ENCODE data around the gene ZNF148. TPM values are rescaled to one million over a fixed set of nuclear protein-coding genes. Genes with fewer than 3 reads are reported as not detected.

ZNF148 gene
- total RNA-seq, 1 donor = 25.9 TPM

- Histone ChIP-seq H3K27me3 (ENCODE audit: insufficient read depth, low read length) (no peaks in the 10 kb centered on the region), H3K4me3 (ENCODE audit: low read length) (no peak overlapping the region), H3K9me3 (ENCODE audit: low read depth, low read length) (no peaks in the 10 kb centered on the region), H3K4me1 (ENCODE audit: insufficient read depth, low read length) (no peaks in the 10 kb centered on the region)
Measured at GRCh38 chr3:125300416-125300815, 74.7 kb downstream of the ZNF148 start.

DNA sequence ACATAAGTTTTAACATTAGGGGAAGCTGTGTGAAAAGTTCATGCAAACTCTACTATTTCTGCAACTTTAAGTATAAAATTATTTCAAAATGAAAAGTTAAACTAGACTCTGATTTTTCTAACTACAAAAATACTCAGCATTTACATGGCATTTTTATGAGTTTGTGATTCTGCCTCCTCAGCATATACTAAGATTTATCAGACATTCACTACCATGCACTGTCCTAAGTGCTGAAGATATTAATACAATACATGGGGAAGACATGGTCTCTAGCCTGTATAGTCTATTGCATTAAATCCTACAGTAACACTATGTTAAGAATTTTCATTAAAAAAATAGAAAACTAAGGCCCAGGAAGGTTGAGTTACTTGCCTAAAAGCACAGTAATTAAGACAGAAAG lies 80.7 kb downstream of the ZNF148 start:
- peaks cover 3% of the 10 kb centered on the region for H3K4me1 ChIP-seq (ENCODE audit: insufficient read depth, low read length)
- H3K4me3 ChIP-seq (ENCODE audit: low read length) = no peak overlapping the region
- H3K9me3 ChIP-seq (ENCODE audit: low read depth, low read length) = no peaks in the 10 kb centered on the region
- H3K27me3 ChIP-seq (ENCODE audit: insufficient read depth, low read length) = no peaks in the 10 kb centered on the region

DNA sequence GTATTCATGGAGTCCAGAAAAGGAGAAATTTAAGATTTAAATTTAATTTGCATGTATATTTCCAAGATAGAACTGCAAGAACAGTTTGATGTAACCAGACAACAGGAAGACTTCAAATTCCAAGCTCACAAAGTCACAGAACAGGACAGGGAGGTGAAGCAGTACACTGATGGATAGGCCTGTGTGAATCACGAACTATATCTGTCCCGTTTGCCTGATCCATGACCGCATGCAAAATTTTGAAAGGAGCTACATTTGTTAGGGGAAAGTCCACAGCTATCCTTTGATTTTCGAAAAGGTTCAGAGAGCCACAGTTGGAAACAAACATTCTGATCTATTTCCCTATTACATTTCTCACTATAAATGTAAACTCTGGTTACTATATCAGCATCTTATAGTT lies 83.1 kb downstream of the ZNF148 start:
- H3K4me1 ChIP-seq (ENCODE audit: insufficient read depth, low read length) = peaks cover 3% of the 10 kb centered on the region
- H3K27me3 ChIP-seq (ENCODE audit: insufficient read depth, low read length) = no peaks in the 10 kb centered on the region
- H3K4me3 ChIP-seq (ENCODE audit: low read length) = no peak overlapping the region
- no peaks in the 10 kb centered on the region for H3K9me3 ChIP-seq (ENCODE audit: low read depth, low read length)

DNA sequence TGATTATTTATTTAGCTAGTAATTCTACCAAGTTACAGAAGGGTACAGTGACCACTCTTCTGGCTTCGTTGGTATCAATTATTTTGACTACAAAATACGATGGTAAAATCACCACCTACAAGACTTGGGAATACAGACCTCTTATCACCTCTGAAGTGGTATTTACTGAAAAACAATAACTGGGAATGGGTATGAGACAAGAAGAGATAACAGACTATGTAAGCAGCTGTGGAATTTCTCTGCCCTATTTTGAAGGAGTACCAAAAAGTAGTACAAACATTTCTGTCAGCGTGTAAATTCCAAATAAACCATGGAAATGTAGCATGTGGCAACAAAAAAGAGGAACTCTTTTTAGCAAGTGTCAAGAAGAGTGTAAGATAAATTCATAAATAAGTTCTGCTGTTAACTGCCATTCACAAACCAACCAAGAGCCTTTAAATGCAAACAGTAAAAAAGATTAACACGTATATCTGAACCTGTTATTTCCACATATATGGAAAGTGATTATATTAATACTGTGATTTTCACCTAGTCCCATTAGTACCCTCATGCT lies 85.6 kb downstream of the ZNF148 start:
- H3K4me3 ChIP-seq (ENCODE audit: low read length) = no peak overlapping the region
- peaks cover 3% of the 10 kb centered on the region for H3K4me1 ChIP-seq (ENCODE audit: insufficient read depth, low read length)
- no peaks in the 10 kb centered on the region for H3K27me3 ChIP-seq (ENCODE audit: insufficient read depth, low read length)
- no peaks in the 10 kb centered on the region for H3K9me3 ChIP-seq (ENCODE audit: low read depth, low read length)

DNA sequence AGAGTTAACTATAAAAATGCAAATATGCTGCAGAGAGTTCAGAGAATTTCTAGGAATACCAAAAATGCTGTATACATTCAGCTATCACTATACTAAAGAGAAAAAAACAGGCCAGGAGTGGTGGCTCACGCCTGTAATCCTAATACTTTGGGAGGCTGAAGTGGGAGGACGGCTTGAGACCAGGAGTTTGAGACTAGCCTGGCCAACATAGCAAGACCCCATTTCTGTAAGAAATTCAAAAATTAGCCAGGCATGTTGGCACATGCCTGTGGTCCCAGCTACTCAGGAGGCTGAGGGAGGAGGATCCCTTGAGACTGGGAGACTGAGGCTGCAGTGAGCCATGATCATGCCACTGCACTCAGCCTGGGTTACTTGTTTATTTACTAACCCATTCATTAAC lies 87.9 kb downstream of the ZNF148 start:
- Histone ChIP-seq H3K4me3 (ENCODE audit: low read length) (no peak overlapping the region), H3K27me3 (ENCODE audit: insufficient read depth, low read length) (no peaks in the 10 kb centered on the region), H3K4me1 (ENCODE audit: insufficient read depth, low read length) (peaks cover 3% of the 10 kb centered on the region), H3K9me3 (ENCODE audit: low read depth, low read length) (no peaks in the 10 kb centered on the region)

DNA sequence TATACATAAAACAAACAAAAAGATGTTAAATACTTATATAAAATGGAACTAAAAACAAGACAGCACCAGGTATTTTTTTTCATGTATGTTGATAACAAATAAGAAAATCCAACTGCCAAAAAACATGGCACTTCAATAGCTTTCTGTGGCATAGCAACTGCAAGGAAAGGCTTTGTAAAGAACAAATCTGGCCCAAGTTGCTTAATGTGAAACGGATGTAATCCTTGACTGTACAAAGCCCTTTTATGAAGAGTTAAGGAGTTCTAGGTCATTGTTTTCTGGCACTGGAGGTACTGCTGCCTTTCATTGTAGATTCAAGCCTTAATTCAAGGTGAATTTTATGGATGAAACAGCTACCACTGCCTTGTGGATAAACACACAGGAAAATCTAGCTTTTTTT lies 93.7 kb downstream of the ZNF148 start:
- Histone ChIP-seq H3K27me3 (ENCODE audit: insufficient read depth, low read length) (no peaks in the 10 kb centered on the region), H3K4me1 (ENCODE audit: insufficient read depth, low read length) (no peaks in the 10 kb centered on the region), H3K4me3 (ENCODE audit: low read length) (no peak overlapping the region), H3K9me3 (ENCODE audit: low read depth, low read length) (no peaks in the 10 kb centered on the region)

- Histone ChIP-seq H3K4me3 (ENCODE audit: low read length) (no peak overlapping the region), H3K27me3 (ENCODE audit: insufficient read depth, low read length) (no peaks in the 10 kb centered on the region), H3K9me3 (ENCODE audit: low read depth, low read length) (no peaks in the 10 kb centered on the region), H3K4me1 (ENCODE audit: insufficient read depth, low read length) (no peaks in the 10 kb centered on the region)
Measured at GRCh38 chr3:125280668-125281361, 94.3 kb downstream of the ZNF148 start.

DNA sequence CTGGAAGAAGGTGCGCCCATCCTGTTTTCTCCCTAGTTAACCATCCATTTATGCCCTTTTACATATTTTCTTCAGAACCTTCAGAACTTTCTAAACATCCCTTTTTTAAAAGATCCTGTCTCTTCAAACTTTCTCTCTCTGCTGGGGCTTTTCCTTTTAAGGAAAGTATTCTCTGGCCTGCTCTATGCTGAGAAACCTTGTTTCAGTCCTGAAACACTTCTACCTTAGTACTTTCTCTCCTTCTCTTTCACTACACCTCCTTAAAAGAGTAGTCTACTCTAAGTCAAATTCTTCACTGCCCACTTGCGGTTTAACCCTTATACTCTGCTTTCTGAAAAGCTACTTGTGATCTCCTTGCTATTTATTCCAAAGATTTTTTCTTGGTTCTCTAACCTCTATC lies 97.0 kb downstream of the ZNF148 start:
- Histone ChIP-seq H3K4me1 (ENCODE audit: insufficient read depth, low read length) (no peaks in the 10 kb centered on the region), H3K27me3 (ENCODE audit: insufficient read depth, low read length) (no peaks in the 10 kb centered on the region), H3K9me3 (ENCODE audit: low read depth, low read length) (no peaks in the 10 kb centered on the region), H3K4me3 (ENCODE audit: low read length) (no peak overlapping the region)

DNA sequence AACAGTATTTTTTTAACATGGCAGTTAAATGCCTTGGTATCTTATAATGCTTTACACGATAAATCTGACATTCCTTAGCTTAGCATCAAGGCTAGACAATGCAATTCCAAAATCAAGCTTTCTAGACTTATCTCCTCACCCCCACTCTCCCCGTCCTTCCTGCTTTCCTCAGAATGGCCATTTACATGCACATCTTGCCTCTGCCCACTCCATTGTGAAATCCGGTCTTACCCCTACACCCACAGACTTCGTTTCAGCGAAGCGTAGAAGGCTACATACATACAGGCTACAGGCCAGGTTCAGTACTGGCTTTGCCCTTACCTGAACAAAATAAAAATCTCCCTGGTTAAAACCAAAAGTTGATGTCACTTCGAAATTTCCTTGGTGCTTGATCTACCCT lies 104.0 kb downstream of the ZNF148 start:
- H3K4me1 ChIP-seq (ENCODE audit: insufficient read depth, low read length) = no peaks in the 10 kb centered on the region
- no peaks in the 10 kb centered on the region for H3K27me3 ChIP-seq (ENCODE audit: insufficient read depth, low read length)
- no peaks in the 10 kb centered on the region for H3K9me3 ChIP-seq (ENCODE audit: low read depth, low read length)
- no peak overlapping the region for H3K4me3 ChIP-seq (ENCODE audit: low read length)

- H3K9me3 ChIP-seq (ENCODE audit: low read depth, low read length) = no peaks in the 10 kb centered on the region
- H3K27me3 ChIP-seq (ENCODE audit: insufficient read depth, low read length) = no peaks in the 10 kb centered on the region
- no peak overlapping the region for H3K4me3 ChIP-seq (ENCODE audit: low read length)
- H3K4me1 ChIP-seq (ENCODE audit: insufficient read depth, low read length) = no peaks in the 10 kb centered on the region
Measured at GRCh38 chr3:125267460-125267859, 107.7 kb downstream of the ZNF148 start.

GRCh38 chr3:125266971-125267370 lies 108.2 kb downstream of the ZNF148 start:
- H3K27me3 ChIP-seq (ENCODE audit: insufficient read depth, low read length) = no peaks in the 10 kb centered on the region
- H3K9me3 ChIP-seq (ENCODE audit: low read depth, low read length) = no peaks in the 10 kb centered on the region
- H3K4me1 ChIP-seq (ENCODE audit: insufficient read depth, low read length) = no peaks in the 10 kb centered on the region
- no peak overlapping the region for H3K4me3 ChIP-seq (ENCODE audit: low read length)

- Histone ChIP-seq H3K9me3 (ENCODE audit: low read depth, low read length) (no peaks in the 10 kb centered on the region), H3K4me3 (ENCODE audit: low read length) (no peak overlapping the region), H3K27me3 (ENCODE audit: insufficient read depth, low read length) (no peaks in the 10 kb centered on the region), H3K4me1 (ENCODE audit: insufficient read depth, low read length) (peaks cover 6% of the 10 kb centered on the region)
Measured at GRCh38 chr3:125262161-125262560, 113.0 kb downstream of the ZNF148 start.

GRCh38 chr3:125261031-125261430 lies 114.1 kb downstream of the ZNF148 start:
- Histone ChIP-seq H3K4me1 (ENCODE audit: insufficient read depth, low read length) (peaks cover 8% of the 10 kb centered on the region), H3K4me3 (ENCODE audit: low read length) (no peak overlapping the region), H3K27me3 (ENCODE audit: insufficient read depth, low read length) (no peaks in the 10 kb centered on the region), H3K9me3 (ENCODE audit: low read depth, low read length) (no peaks in the 10 kb centered on the region)

DNA sequence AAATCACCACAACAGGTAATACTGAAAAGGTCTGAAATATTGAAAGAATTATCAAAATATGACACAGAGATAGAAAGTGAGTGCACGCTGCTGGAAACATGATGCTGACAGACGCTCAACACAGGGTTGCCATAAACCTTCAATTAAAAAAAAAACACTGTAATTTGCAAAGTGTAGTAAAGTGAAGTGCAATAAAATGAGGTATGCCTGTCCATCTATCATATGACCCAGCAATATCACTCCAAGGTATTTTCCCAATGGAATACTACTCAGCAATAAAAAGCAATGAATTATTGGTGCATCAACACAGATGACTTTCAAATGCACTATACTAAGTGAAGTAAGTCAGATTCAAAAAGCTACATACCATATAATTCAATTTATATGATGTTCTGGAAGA lies 115.0 kb downstream of the ZNF148 start:
- Histone ChIP-seq H3K4me1 (ENCODE audit: insufficient read depth, low read length) (peaks cover 8% of the 10 kb centered on the region), H3K27me3 (ENCODE audit: insufficient read depth, low read length) (no peaks in the 10 kb centered on the region), H3K4me3 (ENCODE audit: low read length) (no peak overlapping the region), H3K9me3 (ENCODE audit: low read depth, low read length) (no peaks in the 10 kb centered on the region)

- no peaks in the 10 kb centered on the region for H3K9me3 ChIP-seq (ENCODE audit: low read depth, low read length)
- H3K27me3 ChIP-seq (ENCODE audit: insufficient read depth, low read length) = no peaks in the 10 kb centered on the region
- H3K4me1 ChIP-seq (ENCODE audit: insufficient read depth, low read length) = peaks cover 8% of the 10 kb centered on the region
- H3K4me3 ChIP-seq (ENCODE audit: low read length) = no peak overlapping the region
Measured at GRCh38 chr3:125257536-125257935, 117.6 kb downstream of the ZNF148 start.

DNA sequence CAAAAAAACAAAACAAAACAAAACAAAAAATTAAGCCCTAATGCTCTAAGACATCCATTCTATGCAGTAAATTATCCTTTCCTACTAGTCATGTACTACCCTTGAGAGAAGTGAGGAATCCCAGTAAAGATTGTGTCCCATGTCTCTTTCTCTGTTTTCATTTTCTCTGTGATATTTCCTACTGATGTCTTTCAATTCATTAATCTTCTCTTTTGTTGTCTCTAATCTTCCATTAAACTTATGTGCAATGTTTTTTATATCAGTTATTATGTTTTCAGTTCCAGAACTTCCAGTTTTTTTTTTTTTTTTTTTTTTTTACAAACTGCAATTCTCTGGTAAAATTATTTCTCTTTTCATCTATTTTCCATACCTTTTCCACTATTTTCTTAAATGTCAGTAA lies 118.5 kb downstream of the ZNF148 start:
- Histone ChIP-seq H3K4me3 (ENCODE audit: low read length) (no peak overlapping the region), H3K9me3 (ENCODE audit: low read depth, low read length) (no peaks in the 10 kb centered on the region), H3K27me3 (ENCODE audit: insufficient read depth, low read length) (no peaks in the 10 kb centered on the region), H3K4me1 (ENCODE audit: insufficient read depth, low read length) (peaks cover 8% of the 10 kb centered on the region)

Data from mononuclear cell (primary cell).